Dermis blood vessel endothelial cell (primary cell): ENCODE results near the gene MORN1. TPM values are rescaled to one million over a fixed set of nuclear protein-coding genes. Genes with fewer than 3 reads are reported as not detected.

Experiments used
- DNase-seq: peaks from one replicate; pipeline ENCODE4 v3.0.0; 2010
- total RNA-seq: library from RNA; depleted of rRNA; stranded (reverse); fragments of >200 nt; gene quantifications from 2 replicates; pipeline ENCODE4 v1.2.3, GENCODE V29; 2014

Gene MORN1
- total RNA-seq, 1 donor from 2014 or later, result 7.7 TPM

GRCh38 chr1:2418791-2419320, 27.5 kb upstream of the MORN1 start:
- no peak for DNase-seq

DNA sequence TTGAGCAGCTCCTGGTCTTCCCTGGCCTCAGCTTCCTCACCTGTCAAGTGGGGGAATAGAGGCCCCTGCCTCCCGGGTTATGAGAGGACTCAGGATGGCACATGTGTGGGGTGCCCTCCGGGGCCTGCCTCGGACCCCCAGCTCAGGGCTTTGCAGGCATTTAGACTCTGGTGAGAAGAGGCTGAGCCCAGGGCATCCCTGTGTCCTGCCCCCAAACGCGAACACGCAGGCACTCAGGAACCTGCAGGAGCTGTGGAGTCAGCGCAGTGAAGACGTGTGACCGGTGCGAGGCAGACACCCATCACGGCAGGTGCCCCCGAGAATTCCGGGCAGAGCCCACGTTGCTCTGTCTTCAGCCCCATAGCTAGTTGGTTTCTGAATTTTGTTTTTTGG, 26.5 kb upstream of the MORN1 start:
- no peak for DNase-seq

DNA sequence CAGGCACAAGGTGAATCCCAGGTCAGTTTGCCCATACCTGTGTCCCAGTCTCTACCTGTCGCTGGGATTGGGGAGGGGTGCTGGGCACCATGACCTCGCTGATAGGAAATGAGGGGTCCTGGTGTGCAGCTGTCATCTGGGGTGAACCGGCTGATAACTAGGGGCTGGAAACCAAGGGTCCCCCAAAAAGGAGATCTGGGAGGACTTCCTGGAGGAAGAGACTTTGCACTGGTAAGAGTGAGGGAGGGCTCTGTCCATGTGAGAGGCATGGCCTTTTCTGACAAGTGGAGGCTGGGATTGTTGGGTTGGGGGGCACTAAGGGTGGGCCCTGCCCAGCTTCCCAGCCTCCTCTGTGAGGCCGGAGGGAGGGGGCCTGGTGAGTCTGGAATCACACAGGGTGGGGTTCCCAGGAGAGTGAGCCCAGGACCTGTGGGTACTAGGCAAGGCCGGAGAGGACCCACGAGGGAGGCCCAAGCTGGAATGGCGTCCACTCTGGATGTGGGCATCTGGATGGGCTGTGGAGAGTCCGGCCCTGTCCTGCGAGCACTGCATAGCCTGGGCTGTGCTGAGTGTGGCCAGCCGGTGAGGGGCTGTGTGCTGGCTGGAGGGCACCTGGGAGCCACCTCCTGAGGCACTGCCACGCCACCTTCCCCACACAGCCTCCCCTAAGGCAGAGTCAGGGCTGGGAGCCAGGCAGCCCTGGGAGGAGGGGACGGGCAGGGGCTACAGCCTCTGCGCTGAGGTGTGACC, 25.9 kb upstream of the MORN1 start:
- DNase-seq, result no peak

DNA sequence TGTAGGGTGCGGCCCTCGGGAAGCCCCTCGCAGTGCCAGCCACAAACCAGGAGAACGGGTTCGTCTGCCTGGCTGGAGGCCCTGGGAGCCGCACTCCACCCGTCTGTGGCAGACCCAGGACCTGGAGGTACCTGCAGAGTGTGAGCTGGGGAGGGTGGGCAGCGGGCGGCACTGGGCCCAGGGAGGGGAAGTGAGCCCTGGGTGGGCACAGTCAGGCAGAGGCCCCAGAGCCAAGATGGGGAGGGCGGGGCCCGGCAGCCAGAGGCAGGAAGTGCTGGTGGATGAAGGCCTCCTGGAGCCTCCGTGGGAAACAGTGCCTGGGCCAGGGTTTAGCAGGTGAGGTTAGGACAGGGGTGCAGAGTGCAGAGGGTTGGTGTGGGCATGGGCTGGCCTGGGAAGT, 25.0 kb upstream of the MORN1 start:
- DNase-seq, result no peak

GRCh38 chr1:2415801-2416208, 24.5 kb upstream of the MORN1 start:
- no peak for DNase-seq

DNA sequence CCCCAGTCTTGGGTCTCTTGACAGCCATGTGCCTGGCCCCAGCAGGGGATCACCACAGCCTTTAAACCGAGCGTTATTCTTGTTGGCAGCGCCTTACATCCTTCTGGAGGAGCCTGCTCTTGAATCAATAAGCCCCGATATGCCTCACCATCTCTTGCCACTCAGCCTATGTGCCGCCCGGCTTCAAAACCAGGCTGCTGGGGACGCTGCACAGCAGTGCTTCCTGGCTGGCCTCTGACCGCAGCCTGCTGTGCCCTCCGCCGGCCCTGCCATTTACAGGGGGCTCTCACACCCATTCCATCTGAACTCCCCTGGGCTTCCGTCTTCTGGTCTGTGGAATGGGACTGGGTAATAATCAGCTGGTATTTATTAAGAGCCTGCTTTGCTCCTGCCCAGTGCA, 24.0 kb upstream of the MORN1 start:
- DNase-seq, result no peak

- DNase-seq, result peak; percentile 79
Observed at GRCh38 chr1:2414297-2414958, 23.1 kb upstream of the MORN1 start.

- no peak for DNase-seq
Observed at GRCh38 chr1:2413495-2414296, 22.3 kb upstream of the MORN1 start.

- peak; percentile 11 for DNase-seq
Observed at GRCh38 chr1:2412773-2413494, 21.6 kb upstream of the MORN1 start.

DNA sequence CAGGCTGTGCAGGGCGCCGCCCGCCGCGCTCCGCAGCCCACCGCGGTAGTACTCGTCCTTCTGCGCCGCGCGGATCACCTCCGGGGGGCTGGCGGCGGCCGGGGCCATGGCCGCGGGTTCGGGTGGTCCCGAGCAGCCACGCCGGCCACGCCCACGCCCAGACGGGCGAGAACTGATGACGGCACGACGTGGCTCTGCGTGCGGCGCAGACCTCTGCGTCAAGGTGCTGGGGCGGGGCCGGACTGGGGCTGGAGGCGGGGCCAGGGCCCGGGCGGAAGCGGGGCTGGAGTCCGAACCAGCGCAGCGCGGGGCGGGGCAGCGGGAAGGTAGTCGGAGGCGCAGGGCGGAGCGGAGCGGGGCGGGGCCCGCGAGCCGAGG, 21.0 kb upstream of the MORN1 start, which contains the start of gene PEX10:
PEX10 (minus strand) TSS at position 170 of the 378 bp plus-strand sequence; CDS start at position 108, 62 bp downstream.
- DNase-seq, result peak; percentile 97

DNA sequence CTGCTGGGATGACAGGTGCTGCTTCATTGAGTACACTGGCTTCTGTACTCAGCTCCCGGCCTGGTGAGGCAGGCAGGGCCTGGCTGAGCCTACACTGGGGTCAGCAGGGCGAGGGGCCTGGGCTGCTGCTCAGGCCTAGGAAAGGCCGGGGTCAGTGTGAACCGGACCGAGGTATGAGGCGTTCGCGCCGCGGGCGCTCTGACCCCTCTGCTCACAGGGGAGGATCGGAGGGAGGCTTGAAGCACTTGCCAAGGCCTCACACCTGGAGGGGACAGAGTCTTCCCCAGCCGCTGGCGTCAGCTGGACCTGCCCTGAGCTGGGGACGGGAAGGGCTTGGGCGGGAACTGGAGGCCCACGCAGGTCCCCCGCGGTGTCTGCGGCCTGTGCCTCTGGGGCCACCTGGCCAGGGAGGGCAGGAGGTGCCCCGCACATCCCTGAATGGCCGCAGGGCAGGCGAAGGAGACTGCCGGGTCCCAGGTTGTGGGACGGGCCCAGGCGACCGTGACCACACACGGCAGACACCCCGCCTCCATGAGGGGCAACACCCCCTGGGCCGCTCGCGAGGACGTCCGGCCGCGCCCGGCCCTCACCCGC, 20.5 kb upstream of the MORN1 start:
- peak; percentile 44 for DNase-seq

GRCh38 chr1:2409745-2410144, 18.4 kb upstream of the MORN1 start:
- DNase-seq, result no peak

GRCh38 chr1:2408859-2409276, 17.5 kb upstream of the MORN1 start:
- no peak for DNase-seq

DNA sequence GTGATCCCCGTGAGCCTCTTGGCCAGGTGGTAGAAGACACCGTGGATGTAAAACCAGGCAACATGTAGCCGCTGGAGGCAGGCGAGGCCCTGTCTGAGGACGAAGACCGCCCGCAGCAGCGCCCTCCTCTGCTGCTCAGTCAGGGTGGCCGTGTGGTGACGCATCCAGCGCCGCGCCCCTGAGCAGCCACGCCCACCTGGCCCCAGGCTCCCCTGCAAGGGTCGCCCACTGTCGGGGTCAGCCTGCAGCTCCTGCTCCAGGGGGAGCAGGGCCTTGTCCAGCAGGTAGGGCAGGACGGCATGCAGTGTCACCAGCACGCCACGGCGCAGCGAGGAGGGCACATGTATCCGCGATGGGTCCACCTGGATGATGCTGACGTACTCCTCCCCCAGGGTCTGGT, 17.1 kb upstream of the MORN1 start:
- no peak for DNase-seq

- DNase-seq, result no peak
Observed at GRCh38 chr1:2407991-2408275, 16.6 kb upstream of the MORN1 start.

- no peak for DNase-seq
Observed at GRCh38 chr1:2407166-2407990, 16.0 kb upstream of the MORN1 start.

DNA sequence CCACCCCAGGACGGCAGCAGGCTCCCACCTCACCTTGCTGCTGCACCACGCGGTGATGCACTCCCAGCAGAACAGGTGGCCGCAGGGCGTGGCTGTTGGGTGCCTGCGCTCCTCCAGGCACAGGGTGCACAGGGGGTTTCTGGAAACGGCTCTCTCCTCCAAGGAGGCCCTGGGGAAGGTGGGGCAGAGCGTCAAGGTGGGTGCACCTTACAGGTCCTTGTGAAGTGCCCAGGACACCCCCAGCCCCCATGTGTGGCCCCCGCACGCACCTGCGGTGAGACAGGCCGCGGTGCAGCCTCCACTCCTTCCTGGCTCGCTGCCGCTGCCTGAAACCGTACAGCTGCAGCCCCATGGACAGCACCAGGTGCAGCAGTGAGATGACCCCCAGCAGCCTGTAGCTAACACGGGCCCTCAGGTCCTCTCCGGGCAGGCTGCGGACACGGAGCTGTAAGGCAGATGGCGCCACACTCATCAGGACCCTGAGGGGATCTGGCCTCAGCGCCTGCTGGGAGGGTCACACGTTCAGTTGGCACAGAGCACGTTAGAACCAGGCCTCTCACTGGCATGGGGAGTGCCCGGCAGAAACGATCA, 15.2 kb upstream of the MORN1 start:
- DNase-seq, result no peak

DNA sequence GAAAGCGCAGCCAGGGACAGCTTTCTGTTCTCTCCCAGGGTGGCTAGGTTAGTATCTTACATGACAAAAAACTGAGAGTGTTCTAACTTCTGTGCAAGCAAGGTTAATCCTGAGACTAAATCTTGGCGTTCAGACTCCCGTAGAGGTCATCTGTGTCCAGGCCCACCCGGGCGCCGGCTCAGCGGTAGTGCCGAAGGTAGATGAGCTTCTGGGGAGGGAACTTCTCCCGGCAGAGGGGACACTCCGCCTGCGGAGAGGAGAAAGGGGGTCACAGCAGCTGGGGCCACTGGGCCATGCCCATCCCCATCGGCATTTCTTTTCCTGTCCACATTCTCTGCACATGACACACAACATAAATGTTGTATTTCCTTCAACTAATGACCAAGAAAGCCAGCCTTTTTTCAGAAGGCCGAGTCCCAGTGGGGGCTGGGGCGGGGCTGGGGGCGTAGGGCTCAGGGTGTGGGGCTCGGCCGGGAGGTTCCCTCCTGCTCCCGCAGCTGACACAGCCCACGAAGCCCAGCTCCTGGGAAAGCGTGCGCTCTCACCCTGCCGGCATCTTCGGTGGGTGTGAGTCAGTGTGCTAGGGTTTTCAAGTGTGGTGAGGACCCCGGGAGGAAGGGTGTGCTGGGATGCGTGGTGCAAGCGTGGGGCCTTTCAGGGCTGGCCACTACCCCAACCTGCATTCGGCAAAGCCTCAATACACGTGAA, 14.4 kb upstream of the MORN1 start:
- peak; percentile 24 for DNase-seq

DNA sequence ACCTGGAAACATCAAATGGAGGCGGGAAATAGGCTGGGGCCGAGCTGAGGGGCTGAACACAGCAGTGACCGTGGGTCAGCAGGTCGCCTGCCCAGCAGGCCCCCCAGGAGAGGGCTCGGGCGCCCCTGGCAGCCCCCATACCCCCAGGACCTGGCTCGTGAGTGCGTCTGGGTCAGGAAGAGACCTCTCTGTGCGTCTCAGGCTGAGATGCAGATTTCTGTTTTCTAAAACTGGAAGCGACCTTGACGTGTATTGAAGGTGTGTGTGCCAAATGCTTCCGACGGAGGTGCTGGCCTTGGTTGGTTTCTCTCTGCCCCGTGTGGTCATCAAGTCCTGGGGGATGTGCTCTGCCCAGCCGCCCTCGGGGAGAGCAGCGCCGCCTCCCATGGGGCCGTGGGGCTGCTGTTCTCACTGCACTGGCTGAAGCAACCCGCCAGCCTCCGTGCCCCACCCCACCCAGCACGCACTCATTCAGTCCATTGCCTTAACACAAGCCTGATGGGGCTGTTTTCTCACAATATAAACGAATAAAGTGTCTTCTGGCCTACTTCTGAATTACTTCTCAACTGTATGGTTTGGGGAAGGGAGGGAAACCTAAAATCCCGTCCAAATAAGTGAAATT, 13.6 kb upstream of the MORN1 start:
- no peak for DNase-seq
